GM19023 (cell line): ENCODE data around the gene KLHL29.

Experiments used
- ATAC-seq: cut with Tn5 transposase; IDR thresholded peaks from one replicate; pipeline ENCODE4 v1.9.1; 2021; ENCODE audit warnings: mild to moderate bottlenecking, moderate library complexity; ENCODE audit not compliant: unreplicated experiment

The KLHL29 gene

GRCh38 chr2:23507267-23508065 lies 122.5 kb downstream of the KLHL29 start:
- no peak for ATAC-seq

GRCh38 chr2:23508066-23508390 lies 123.0 kb downstream of the KLHL29 start:
- no peak for ATAC-seq

GRCh38 chr2:23509103-23509502 lies 124.1 kb downstream of the KLHL29 start:
- ATAC-seq = no peak

GRCh38 chr2:23509596-23510292 lies 124.8 kb downstream of the KLHL29 start:
- no peak for ATAC-seq

GRCh38 chr2:23510471-23510870 lies 125.5 kb downstream of the KLHL29 start:
- no peak for ATAC-seq

GRCh38 chr2:23512778-23513177 lies 127.8 kb downstream of the KLHL29 start:
- ATAC-seq = no peak

- ATAC-seq = no peak
Observed at GRCh38 chr2:23513245-23513871, 128.4 kb downstream of the KLHL29 start.

- no peak for ATAC-seq
Observed at GRCh38 chr2:23513872-23514793, 129.2 kb downstream of the KLHL29 start.

- no peak for ATAC-seq
Observed at GRCh38 chr2:23516520-23517256, 131.7 kb downstream of the KLHL29 start.

- ATAC-seq = no peak
Observed at GRCh38 chr2:23518481-23519333, 133.7 kb downstream of the KLHL29 start.

- no peak for ATAC-seq
Observed at GRCh38 chr2:23519334-23519651, 134.3 kb downstream of the KLHL29 start.

GRCh38 chr2:23520256-23520655 lies 135.3 kb downstream of the KLHL29 start:
- no peak for ATAC-seq

- ATAC-seq = no peak
Observed at GRCh38 chr2:23521060-23521459, 136.1 kb downstream of the KLHL29 start.

GRCh38 chr2:23522726-23523372 lies 137.9 kb downstream of the KLHL29 start:
- no peak for ATAC-seq

- ATAC-seq = no peak
Observed at GRCh38 chr2:23523373-23524260, 138.6 kb downstream of the KLHL29 start.

GRCh38 chr2:23524261-23524706 lies 139.3 kb downstream of the KLHL29 start:
- ATAC-seq = no peak

GRCh38 chr2:23525137-23525765 lies 140.3 kb downstream of the KLHL29 start:
- no peak for ATAC-seq
